IMR-90 (cell line): ENCODE data around the gene ASXL3. TPM values are rescaled to one million over a fixed set of nuclear protein-coding genes. Genes with fewer than 3 reads are reported as not detected.

Experiments
- ATAC-seq: fragments of 200-7000 bp; cut with Tn5 transposase; 2 replicates; pipeline ENCODE4 v1.9.1; 2020; ENCODE audit warnings: low read depth, mild to moderate bottlenecking, moderate library complexity
- BruUV-seq: library from RNA; stranded (reverse); fragments of 400-500 nt; replicated peaks from 2 replicates; lab custom pipeline; 2021; lab: Mats Ljungman, UMichigan
- CTCF ChIA-PET: fragments of 300-600 bp; formaldehyde crosslinking; extraction: SDS; loops from one replicate; lab custom pipeline; 2021; ENCODE audit warnings: antibody characterized with exemption; lab: Yijun Ruan, JAX
- POLR2A ChIA-PET: fragments of 300-600 bp; sonication (Branson Sonifier 250); formaldehyde crosslinking; loops from one replicate; lab custom pipeline; 2022; ENCODE audit warnings: antibody characterized with exemption; ENCODE audit not compliant: unreplicated experiment; lab: Charles Lee
- DNase-seq: peaks from one replicate; pipeline ENCODE4 v3.0.0; 2013
- H2AFZ ChIP-seq: replicated peaks from 2 replicates; pipeline ENCODE3; 2013; ENCODE audit warnings: low read length, mild to moderate bottlenecking; ENCODE audit not compliant: poor library complexity
- H2AK5ac ChIP-seq: 2 replicates; pipeline ENCODE4 v1.6.1; 2013; ENCODE audit warnings: low read depth, low read length, inconsistent platforms
- H2AK9ac ChIP-seq: replicated peaks from 2 replicates; pipeline ENCODE3; 2013; ENCODE audit warnings: mild to moderate bottlenecking, low read depth, low read length, moderate library complexity; ENCODE audit not compliant: poor library complexity
- H2BK120ac ChIP-seq: 2 replicates; pipeline ENCODE4 v1.6.1; 2013; ENCODE audit warnings: low read depth, low read length, inconsistent platforms
- H2BK15ac ChIP-seq: 3 replicates; pipeline ENCODE4 v1.6.1; 2013; ENCODE audit warnings: low read depth, low read length, inconsistent platforms
- H2BK20ac ChIP-seq: 2 replicates; pipeline ENCODE4 v1.6.1; 2013; ENCODE audit warnings: low read depth, mild to moderate bottlenecking, inconsistent platforms, low read length, moderate library complexity
- H2BK5ac ChIP-seq: 2 replicates; pipeline ENCODE4 v1.6.1; 2013; ENCODE audit warnings: mild to moderate bottlenecking, low read depth, low read length, inconsistent platforms; ENCODE audit not compliant: poor library complexity, severe bottlenecking
- H3K14ac ChIP-seq: replicated peaks from 2 replicates; pipeline ENCODE4 v1.6.1; 2013; ENCODE audit warnings: low read depth, low read length, inconsistent platforms
- H3K18ac ChIP-seq: 2 replicates; pipeline ENCODE4 v1.6.1; 2013; ENCODE audit warnings: low read depth, low read length, control low read depth
- H3K23ac ChIP-seq: 2 replicates; pipeline ENCODE4 v1.6.1; 2013; ENCODE audit warnings: low read depth, low read length, inconsistent platforms
- H3K27ac ChIP-seq: 2 replicates; pipeline ENCODE4 v1.5.1; 2013; ENCODE audit warnings: mild to moderate bottlenecking, control low read depth, low read length; ENCODE audit not compliant: insufficient read depth
- H3K27me3 ChIP-seq: 2 replicates; pipeline ENCODE4 v1.6.1; 2013; ENCODE audit warnings: low read length; ENCODE audit not compliant: control insufficient read depth, insufficient read depth
- H3K36me3 ChIP-seq: 2 replicates; pipeline ENCODE4 v1.6.1; 2013; ENCODE audit warnings: low read length, mixed read lengths; ENCODE audit not compliant: control insufficient read depth, insufficient read depth
- H3K4ac ChIP-seq: 2 replicates; pipeline ENCODE4 v1.6.1; 2013; ENCODE audit warnings: low read depth, low read length, inconsistent platforms
- H3K4me1 ChIP-seq: 2 replicates; pipeline ENCODE4 v1.6.1; 2013; ENCODE audit warnings: low read length, mixed read lengths; ENCODE audit not compliant: control insufficient read depth, insufficient read depth
- H3K4me2 ChIP-seq: 2 replicates; pipeline ENCODE4 v1.6.1; 2013; ENCODE audit warnings: low read depth, mild to moderate bottlenecking, control low read depth, low read length, moderate library complexity
- H3K4me3 ChIP-seq: 2 replicates; pipeline ENCODE4 v1.5.1; 2013; ENCODE audit warnings: low read depth, mild to moderate bottlenecking, control low read depth, low read length, moderate library complexity; ENCODE audit not compliant: insufficient read depth
- H3K56ac ChIP-seq: 2 replicates; pipeline ENCODE4 v1.6.1; 2013; ENCODE audit warnings: low read length, inconsistent platforms; ENCODE audit not compliant: insufficient read depth; ENCODE audit errors: extremely low read depth
- H3K79me1 ChIP-seq, 2 experiments: 2 replicates each; pipeline ENCODE4 v1.6.1; 2013; ENCODE audit warnings: low read length in 2 of 2, inconsistent platforms in 1 of 2, low read depth in 1 of 2
- H3K9ac ChIP-seq: 2 replicates; pipeline ENCODE4 v1.6.1; 2013; ENCODE audit warnings: low read depth, low read length, control low read depth
- H3K9me1 ChIP-seq: 2 replicates; pipeline ENCODE4 v1.6.1; 2013; ENCODE audit warnings: low read length, inconsistent platforms; ENCODE audit not compliant: insufficient read depth
- H3K9me3 ChIP-seq: 2 replicates; pipeline ENCODE4 v1.6.1; 2013; ENCODE audit warnings: low read length; ENCODE audit not compliant: control insufficient read depth, insufficient read depth
- H4K20me1 ChIP-seq: 2 replicates; pipeline ENCODE4 v1.6.1; 2013; ENCODE audit warnings: low read length, inconsistent platforms; ENCODE audit not compliant: insufficient read depth
- H4K5ac ChIP-seq: 2 replicates; pipeline ENCODE4 v1.6.1; 2013; ENCODE audit warnings: mild to moderate bottlenecking, low read depth, low read length, control low read depth
- H4K8ac ChIP-seq, 2 experiments: 2 replicates each; pipeline ENCODE4 v1.6.1; 2013; ENCODE audit warnings: low read depth in 2 of 2, low read length in 2 of 2, control low read depth in 1 of 2, inconsistent platforms in 1 of 2
- H4K91ac ChIP-seq: 2 replicates; pipeline ENCODE4 v1.6.1; 2013; ENCODE audit warnings: low read depth, low read length, inconsistent platforms; ENCODE audit not compliant: insufficient read depth
- CEBPB ChIP-seq: IDR thresholded peaks from 2 replicates; pipeline ENCODE4 v1.6.1; 2012; ENCODE audit warnings: low read depth, low read length, improper control_type of control experiment
- CHD1 ChIP-seq: IDR thresholded peaks from 2 replicates; pipeline ENCODE4 v1.6.1; 2012; ENCODE audit warnings: low read depth, low read length, improper control_type of control experiment
- FOS ChIP-seq: fragments of 150-350 bp; IDR thresholded peaks from 2 replicates; pipeline ENCODE4 v1.6.1; 2016; ENCODE audit warnings: low read depth, low read length
- MAFK ChIP-seq: IDR thresholded peaks from 2 replicates; pipeline ENCODE4 v1.6.1; 2012; ENCODE audit warnings: low read depth, low read length, improper control_type of control experiment
- MAZ ChIP-seq: IDR thresholded peaks from 2 replicates; pipeline ENCODE4 v1.6.1; 2012; ENCODE audit warnings: low read depth, mild to moderate bottlenecking, low read length, improper control_type of control experiment, moderate library complexity, borderline replicate concordance
- MXI1 ChIP-seq: IDR thresholded peaks from 2 replicates; pipeline ENCODE4 v1.6.1; 2012; ENCODE audit warnings: low read depth, mild to moderate bottlenecking, low read length, moderate library complexity, borderline replicate concordance
- POLR2A ChIP-seq: IDR thresholded peaks from 2 replicates; pipeline ENCODE4 v1.6.1; 2012; ENCODE audit warnings: mild to moderate bottlenecking, low read depth, low read length
- RAD21 ChIP-seq: IDR thresholded peaks from 2 replicates; pipeline ENCODE4 v1.6.1; 2012; ENCODE audit warnings: low read length, improper control_type of control experiment
- SMC3 ChIP-seq: fragments of 150-350 bp; IDR thresholded peaks from 2 replicates; pipeline ENCODE4 v1.6.1; 2016; ENCODE audit warnings: low read depth, mild to moderate bottlenecking, antibody characterized with exemption, low read length, moderate library complexity
- WGBS, 2 experiments: methylation state at CpG; one replicate each; pipeline versions ENCODE4 v1.1.5 to v1.1.7; 2013; ENCODE audit warnings: missing lambda C conversion rate in 2 of 2; ENCODE audit not compliant: insufficient read length in 1 of 2; ENCODE audit errors: extremely low coverage in 2 of 2; 5-methylcytosine and 5-hydroxymethylcytosine counted together
- dilution Hi-C: fragments of 300-500 bp; cut with HindIII; formaldehyde crosslinking; loops from one replicate; pipeline ENCODE4 v1.14.3; 2018; ENCODE audit warnings: low sequenced_read_pairs; ENCODE audit not compliant: unreplicated experiment
- in situ Hi-C: fragments of 300-500 bp; cut with MboI; formaldehyde crosslinking; loops from 3 replicates; pipeline ENCODE4 v1.14.3; 2019; ENCODE audit warnings: low sequenced_read_pairs, inconsistent platforms, mixed read lengths
- intact Hi-C: fragments of 100-400 bp; cut with micrococcal nuclease; formaldehyde crosslinking; loops from 2 replicates; pipeline ENCODE4 v1.10.0; 2022
- polyA plus RNA-seq, 3 experiments: library from polyadenylated mRNA; depleted of rRNA; stranded (reverse); fragments of >200 nt; gene quantifications; 2 replicates each; pipeline ENCODE4 v1.2.3, GENCODE V29; 2012; ENCODE audit warnings: low replicate concordance in 1 of 3
- total RNA-seq: library from RNA; depleted of rRNA; stranded (reverse); fragments of >200 nt; gene quantifications from 2 replicates; pipeline ENCODE4 v1.2.3, GENCODE V29; 2012
- TF ChIP-seq, protein P1 (sequence below): fragments of 150-350 bp; IDR thresholded peaks from 2 replicates; pipeline ENCODE4 v1.6.1; 2017; ENCODE audit warnings: mild to moderate bottlenecking, antibody characterized with exemption, low read length, low read depth
- TF ChIP-seq, protein P2 (sequence below): fragments of 150-350 bp; IDR thresholded peaks from 2 replicates; pipeline ENCODE4 v1.6.1; 2016; ENCODE audit warnings: low read depth, mild to moderate bottlenecking, low read length, moderate library complexity, borderline replicate concordance

The ASXL3 gene
- total and polyA plus RNA-seq, 2 of the 4 experiments (the other 2 are of a cell fraction) = 0.03 to 0.54 TPM

DNA sequence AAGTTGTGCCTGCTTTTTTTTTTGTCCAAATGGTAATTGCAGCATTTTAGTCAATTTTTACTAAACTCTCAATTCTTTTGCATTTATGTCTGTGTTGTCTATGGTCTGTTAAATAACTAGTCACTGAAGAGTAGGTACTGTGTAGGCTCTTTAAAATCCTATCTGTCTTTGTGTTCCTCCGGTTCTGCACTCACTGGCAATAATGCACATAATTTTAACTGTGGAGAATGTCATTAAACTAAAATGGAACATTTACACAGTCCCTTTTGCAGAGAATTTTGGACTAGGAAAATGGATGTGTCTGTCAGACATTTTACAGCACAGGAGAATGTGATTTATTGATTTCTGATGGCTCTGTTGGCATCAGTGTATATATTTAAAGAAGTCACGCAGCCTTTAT, 116.6 kb downstream of the ASXL3 start:
- Histone ChIP-seq H4K5ac (no peak overlapping the region), H3K27me3 (no peaks in the 10 kb centered on the region), H3K27ac (no peak overlapping the region), H3K4me2 (no peak overlapping the region), H2AFZ (no peak overlapping the region), H2BK5ac (no peak overlapping the region), H3K4me1 (no peaks in the 10 kb centered on the region), H2BK20ac (no peak overlapping the region), H4K8ac (no peak overlapping the region), H4K91ac (no peak overlapping the region), H3K9me1 (no peaks in the 10 kb centered on the region), H4K20me1 (no peaks in the 10 kb centered on the region), H2BK15ac (no peak overlapping the region), H3K18ac (no peak overlapping the region), H3K23ac (no peak overlapping the region), H2BK120ac (no peak overlapping the region), H3K4me3 (no peak overlapping the region), H3K4ac (no peak overlapping the region), H3K9ac (no peak overlapping the region), H2AK9ac (no peak overlapping the region), H3K36me3 (no peaks in the 10 kb centered on the region), H3K56ac (no peak overlapping the region), H3K79me1 (no peaks in the 10 kb centered on the region), H2AK5ac (no peak overlapping the region), H3K9me3 (no peaks in the 10 kb centered on the region), H3K14ac (no peak overlapping the region)
- ATAC-seq (no peak), DNase-seq (no peak)
- no CpG with 5 or more reads among the region's 2 CpGs for WGBS, 2 experiments
- in situ Hi-C loops = no loop called here
- BruUV-seq = no TSS peak
- intact Hi-C loops = no loop called here
- ChIA-PET POLR2A (no interaction called here), CTCF (no interaction called here)
- TF ChIP-seq MXI1 (no peak), CHD1 (no peak), MAZ (no peak), POLR2A (no peak), MAFK (no peak), FOS (no peak), RAD21 (no peak), CEBPB (no peak), SMC3 (no peak)
- TF ChIP-seq, protein P1, sequence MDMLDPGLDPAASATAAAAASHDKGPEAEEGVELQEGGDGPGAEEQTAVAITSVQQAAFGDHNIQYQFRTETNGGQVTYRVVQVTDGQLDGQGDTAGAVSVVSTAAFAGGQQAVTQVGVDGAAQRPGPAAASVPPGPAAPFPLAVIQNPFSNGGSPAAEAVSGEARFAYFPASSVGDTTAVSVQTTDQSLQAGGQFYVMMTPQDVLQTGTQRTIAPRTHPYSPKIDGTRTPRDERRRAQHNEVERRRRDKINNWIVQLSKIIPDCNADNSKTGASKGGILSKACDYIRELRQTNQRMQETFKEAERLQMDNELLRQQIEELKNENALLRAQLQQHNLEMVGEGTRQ = no peak
- TF ChIP-seq, protein P2, sequence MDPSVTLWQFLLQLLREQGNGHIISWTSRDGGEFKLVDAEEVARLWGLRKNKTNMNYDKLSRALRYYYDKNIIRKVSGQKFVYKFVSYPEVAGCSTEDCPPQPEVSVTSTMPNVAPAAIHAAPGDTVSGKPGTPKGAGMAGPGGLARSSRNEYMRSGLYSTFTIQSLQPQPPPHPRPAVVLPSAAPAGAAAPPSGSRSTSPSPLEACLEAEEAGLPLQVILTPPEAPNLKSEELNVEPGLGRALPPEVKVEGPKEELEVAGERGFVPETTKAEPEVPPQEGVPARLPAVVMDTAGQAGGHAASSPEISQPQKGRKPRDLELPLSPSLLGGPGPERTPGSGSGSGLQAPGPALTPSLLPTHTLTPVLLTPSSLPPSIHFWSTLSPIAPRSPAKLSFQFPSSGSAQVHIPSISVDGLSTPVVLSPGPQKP = no peak
- dilution Hi-C loops = no loop called here
